AG09309 (cell line): Measurements from ENCODE around the gene NKD2.
"Not testable (repeated sequence)": the region's sequence is repeated elsewhere in the genome, so short reads cannot be mapped to it uniquely, and the experiment has no call there.

ENCODE experiments used
- DNase-seq: peaks from one replicate; pipeline ENCODE4 v3.0.0-alpha.2; 2010; ENCODE audit warnings: low read depth
- H3K4me3 ChIP-seq: 2 replicates; pipeline ENCODE4 v1.5.1; 2011; ENCODE audit warnings: mild to moderate bottlenecking, low read depth, low read length, moderate library complexity; ENCODE audit not compliant: control insufficient read depth
- CTCF ChIP-seq: IDR thresholded peaks from 2 replicates; pipeline ENCODE4 v1.5.1; 2011; ENCODE audit warnings: mild to moderate bottlenecking, low read depth, low read length, inconsistent platforms; ENCODE audit not compliant: insufficient read depth, control insufficient read depth; ENCODE audit errors: missing control alignments

The NKD2 gene

GRCh38 chr5:1019001-1019905, 10.7 kb downstream of the NKD2 start:
- TF ChIP-seq CTCF, result no peak
- no peak for DNase-seq
- H3K4me3 ChIP-seq, result no peak overlapping the region

DNA sequence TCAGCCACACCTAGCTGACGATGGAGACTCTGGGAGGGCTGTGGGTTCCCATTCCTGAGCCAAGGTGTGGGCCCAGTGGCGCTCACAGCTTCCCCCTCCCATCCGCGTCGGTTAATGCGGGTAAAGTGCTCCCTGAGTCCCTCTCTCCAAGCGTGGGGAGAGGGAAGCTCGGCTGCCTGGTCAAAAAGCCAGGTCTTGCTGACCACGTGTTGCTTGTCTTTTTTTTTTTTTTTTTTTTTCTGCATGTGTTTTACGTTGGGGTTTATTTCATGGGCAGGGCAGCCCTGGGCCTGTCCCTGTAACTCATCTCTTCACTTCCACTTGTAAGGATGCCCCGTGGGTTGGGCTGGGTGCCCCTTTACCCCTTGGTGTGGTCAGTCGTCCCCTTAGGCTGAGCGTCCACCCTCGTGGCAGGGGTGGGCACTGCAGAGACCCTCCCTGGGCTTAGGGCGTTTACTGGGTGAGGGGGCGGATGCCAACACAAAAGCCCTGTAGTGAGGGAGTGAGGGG, 11.9 kb downstream of the NKD2 start:
- no peak for DNase-seq
- H3K4me3 ChIP-seq, result no peak overlapping the region
- TF ChIP-seq CTCF, result no peak

GRCh38 chr5:1021136-1021968, 12.8 kb downstream of the NKD2 start:
- no peak overlapping the region for H3K4me3 ChIP-seq
- DNase-seq, result no peak
- TF ChIP-seq CTCF, result no peak

DNA sequence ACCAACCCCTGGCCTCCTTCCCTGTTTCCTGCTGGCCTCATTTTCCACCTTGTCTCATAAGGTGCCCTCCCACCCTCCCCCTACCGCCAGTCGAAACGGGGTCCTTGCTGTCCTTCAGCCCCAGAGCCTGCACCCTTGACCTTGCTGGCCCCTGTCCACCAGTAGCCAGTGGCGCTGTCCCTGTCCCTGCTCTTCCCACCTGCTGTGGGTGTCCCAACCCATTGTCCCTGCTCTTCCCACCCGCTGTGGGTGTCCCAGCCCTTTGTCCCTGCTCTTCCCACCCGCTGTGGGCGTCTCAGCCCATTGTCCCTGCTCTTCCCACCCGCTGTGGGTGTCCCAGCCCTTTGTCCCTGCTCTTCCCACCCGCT, 13.4 kb downstream of the NKD2 start:
- DNase-seq, H3K4me3 ChIP-seq: not testable (repeated sequence)

- TF ChIP-seq CTCF, result no peak
- DNase-seq, result no peak
- H3K4me3 ChIP-seq, result no peak overlapping the region
These were observed 18.4 kb downstream of the NKD2 start for GRCh38 chr5:1026700-1027621.

GRCh38 chr5:1027631-1028441, 19.2 kb downstream of the NKD2 start:
- TF ChIP-seq CTCF, result no peak
- H3K4me3 ChIP-seq, result no peak overlapping the region
- DNase-seq, result no peak
